Measurements from ENCODE around the gene PDZK1.
"Not testable (repeated sequence)": the region's sequence is repeated elsewhere in the genome, so short reads cannot be mapped to it uniquely, and the experiment has no call there.

The PDZK1 gene

DNA sequence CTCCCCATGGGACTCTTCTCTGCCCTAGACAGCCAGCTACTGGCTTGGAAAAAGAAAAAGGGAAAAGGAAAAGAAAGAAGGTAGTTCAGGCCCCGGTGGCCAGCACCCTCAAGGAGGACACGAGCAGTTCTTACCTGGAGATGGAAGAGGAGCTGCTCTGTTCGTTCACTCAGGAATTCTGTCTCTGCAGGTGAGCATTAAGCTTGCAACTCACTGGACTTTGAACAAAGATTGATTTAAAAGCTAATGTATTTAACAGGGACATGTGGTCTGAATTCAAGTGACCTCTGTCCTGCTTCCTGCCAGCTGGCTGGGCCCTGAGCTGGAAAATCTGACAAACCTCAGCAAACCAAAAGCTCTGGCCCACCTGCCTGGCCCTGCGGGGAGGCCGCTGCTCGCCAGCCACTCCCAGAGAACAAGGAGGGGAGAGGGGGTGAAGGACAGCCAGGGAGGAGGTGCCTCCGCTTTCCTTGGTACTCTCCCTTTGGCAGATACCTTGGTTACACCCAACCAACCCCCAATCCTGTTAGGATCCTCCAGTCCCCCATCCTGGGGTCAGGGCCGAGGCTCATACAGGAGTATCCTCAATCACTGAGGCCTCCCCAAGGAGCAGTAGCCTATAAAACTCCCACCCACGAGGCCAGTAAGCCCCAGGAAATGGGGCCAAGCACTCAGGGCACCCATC is at the start of gene PDZK1:
Gene PDZK1 (minus strand): TSS at position 186 of the 685 bp plus-strand sequence. CDS start 19,347 bp downstream, outside the sequence.
- DNase-seq = no peak

- DNase-seq = no peak
Observed at GRCh38 chr1:145751491-145752037, 44.4 kb upstream of the PDZK1 start.

- DNase-seq = no peak
Observed at GRCh38 chr1:145750426-145750825, 43.3 kb upstream of the PDZK1 start.

GRCh38 chr1:145747398-145748247 is 40.5 kb upstream of the PDZK1 start:
- DNase-seq = no peak

GRCh38 chr1:145740269-145740668 is 33.1 kb upstream of the PDZK1 start:
- DNase-seq = no peak

- DNase-seq = no peak
Observed at GRCh38 chr1:145736191-145736590, 29.0 kb upstream of the PDZK1 start.

DNA sequence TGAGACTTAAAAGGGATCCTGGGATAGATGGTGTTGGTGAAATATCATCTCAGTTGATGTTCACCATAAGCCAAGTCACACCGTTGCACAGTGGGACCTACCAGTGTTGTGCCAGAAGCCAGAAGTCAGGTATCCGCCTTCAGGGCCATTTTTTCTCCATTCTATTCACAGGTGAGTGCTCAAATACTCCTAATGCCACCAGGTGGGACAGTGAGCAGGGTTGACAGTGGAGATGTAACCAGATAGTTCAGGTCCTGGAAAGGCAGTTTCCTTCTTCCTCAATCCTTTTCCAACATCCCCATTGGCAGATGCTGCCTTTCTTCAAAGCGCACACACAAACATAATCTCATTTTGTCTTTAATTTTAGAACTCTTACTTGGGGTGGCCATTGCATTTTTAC is 23.7 kb upstream of the PDZK1 start:
- no peak for DNase-seq

- DNase-seq = no peak
Observed at GRCh38 chr1:145730467-145730866, 23.3 kb upstream of the PDZK1 start.

GRCh38 chr1:145729666-145730436 is 22.7 kb upstream of the PDZK1 start:
- DNase-seq = no peak

GRCh38 chr1:145729196-145729595 is 22.0 kb upstream of the PDZK1 start:
- no peak for DNase-seq

DNA sequence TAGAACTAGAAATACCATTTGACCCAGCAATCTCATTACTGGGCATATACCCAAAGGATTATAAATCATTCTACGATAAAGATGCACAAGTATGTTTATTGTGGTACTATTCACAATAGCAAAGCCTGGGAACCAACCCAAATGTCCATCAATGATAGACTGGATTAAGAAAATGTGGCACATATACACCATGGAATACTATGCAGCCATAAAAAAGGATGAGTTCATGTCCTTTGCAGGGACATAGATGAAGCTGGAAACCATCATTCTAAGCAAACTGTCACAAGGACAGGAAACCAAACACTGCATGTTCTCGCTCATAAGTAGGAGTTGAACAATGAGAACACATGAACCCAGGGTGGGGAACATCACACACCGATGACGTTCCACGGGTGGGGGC is 19.0 kb upstream of the PDZK1 start:
- not testable (repeated sequence) for DNase-seq

- DNase-seq = peak; percentile 67
Observed at GRCh38 chr1:145720878-145721671, 13.9 kb upstream of the PDZK1 start.

- no peak for DNase-seq
Observed at GRCh38 chr1:145720556-145720877, 13.3 kb upstream of the PDZK1 start.

GRCh38 chr1:145719230-145720079 is 12.3 kb upstream of the PDZK1 start, which contains the start of gene CD160:
Gene CD160, plus strand, starts transcription at chr1:145719499. Its CDS starts 8,829 bp downstream, at chr1:145728328.
- DNase-seq = no peak

DNA sequence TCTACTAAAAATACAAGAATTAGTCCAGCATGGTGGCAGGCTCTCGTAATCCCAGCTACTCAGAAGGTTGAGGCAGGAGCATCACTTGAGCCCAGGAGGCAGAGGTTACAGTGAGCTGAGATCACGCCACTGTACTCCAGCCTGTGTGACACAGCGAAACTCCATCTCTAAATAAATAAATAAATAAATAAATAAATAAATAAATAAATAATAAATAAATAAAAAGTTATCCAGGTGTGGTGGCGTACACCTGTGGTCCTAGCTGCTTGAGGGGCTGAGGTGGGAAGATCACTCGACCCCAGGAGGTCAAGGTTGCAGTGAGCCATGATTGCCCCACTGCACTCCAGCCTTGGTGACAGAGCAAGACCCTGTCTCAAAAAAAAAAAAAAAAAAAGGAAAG is 11.3 kb upstream of the PDZK1 start:
- not testable (repeated sequence) for DNase-seq

DNA sequence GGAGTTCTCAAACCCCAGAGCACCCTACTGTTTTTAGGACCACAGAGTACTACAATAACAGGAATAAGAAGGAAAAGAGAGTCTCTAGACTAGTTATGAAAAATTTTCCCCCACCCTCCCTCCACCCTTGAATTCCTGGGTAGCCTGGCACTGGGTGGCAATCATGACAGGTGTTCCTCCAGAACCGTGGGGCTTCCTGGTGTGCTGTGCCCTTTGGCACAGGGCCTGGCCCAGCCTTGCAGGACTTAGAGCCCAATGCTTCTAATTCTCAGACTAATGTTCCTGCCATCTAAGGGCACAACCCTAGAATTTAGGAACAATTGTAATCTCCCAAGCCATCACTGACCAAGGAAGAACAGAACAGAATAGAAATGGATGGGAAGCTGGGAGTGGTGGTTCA is 10.7 kb upstream of the PDZK1 start:
- no peak for DNase-seq

DNA sequence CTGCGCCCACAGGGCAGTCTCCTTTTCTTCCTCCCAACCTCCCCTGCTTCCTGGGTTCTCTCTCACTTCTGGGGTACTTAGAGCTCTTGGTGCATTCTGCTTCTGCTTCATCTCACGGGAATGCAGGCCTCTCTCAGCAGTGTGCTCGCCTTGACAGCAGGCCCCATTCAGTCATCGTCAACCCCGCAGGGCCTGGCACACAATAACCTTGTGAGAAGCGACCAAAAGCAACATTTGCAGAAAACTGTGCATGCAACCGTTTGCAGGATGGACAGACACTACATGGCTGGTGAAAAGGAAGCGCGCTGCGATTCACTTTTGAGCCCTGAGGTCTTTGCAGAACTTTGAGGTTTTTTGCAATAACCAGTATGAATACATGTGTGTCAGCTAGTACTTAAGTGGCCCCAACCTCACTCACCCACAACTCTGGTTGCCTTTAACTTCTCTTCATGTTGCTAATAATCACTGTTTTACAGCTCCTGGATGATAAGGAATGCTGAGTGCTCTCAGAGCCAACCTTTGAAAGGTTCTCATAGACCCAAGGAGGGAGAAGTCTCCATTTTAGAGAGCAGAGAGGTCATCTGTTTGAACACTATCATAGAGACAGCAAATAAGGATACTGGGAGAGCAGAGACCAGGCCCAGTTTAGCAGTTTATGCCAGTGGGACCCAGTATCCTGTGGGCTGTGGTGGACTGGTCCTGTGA is 9.6 kb upstream of the PDZK1 start:
- DNase-seq = no peak

- DNase-seq = no peak
Observed at GRCh38 chr1:145714524-145715111, 7.5 kb upstream of the PDZK1 start.

- no peak for DNase-seq
Observed at GRCh38 chr1:145711213-145711651, 4.1 kb upstream of the PDZK1 start.

All from activated naive CD4-positive, alpha-beta T cell treated with anti-CD3 and anti-CD28 coated beads, Interleukin-2, amount 50 U/mL, for 16 hours (primary cell).